Erythroblast (primary cell): ENCODE measurements around the gene SUN2.

Experiments
- GATA1 ChIP-seq: IDR thresholded peaks from 2 replicates; pipeline ENCODE4 v1.6.1; 2011; ENCODE audit warnings: low read depth, mild to moderate bottlenecking, control low read depth, low read length, moderate library complexity
- POLR2A ChIP-seq: IDR thresholded peaks from 2 replicates; pipeline ENCODE4 v1.6.1; 2011; ENCODE audit warnings: mild to moderate bottlenecking, low read length

- TF ChIP-seq POLR2A: no peak
- TF ChIP-seq GATA1: no peak
These were observed 49.5 kb downstream of the SUN2 start for GRCh38 chr22:38706101-38706900.
